NCI-H146 treated with DMSO at 0.1 percent for 48 hours (cell line): Measurements from ENCODE around the gene RBM26.
"Not testable (repeated sequence)": the region's sequence is repeated elsewhere in the genome, so short reads cannot be mapped to it uniquely, and the experiment has no call there.

Experiments used
- DNase-seq: peaks from one replicate; lab custom pipeline; 2025; ENCODE audit not compliant: unreplicated experiment; lab: John Stamatoyannopoulos, UW

RBM26 gene

DNA sequence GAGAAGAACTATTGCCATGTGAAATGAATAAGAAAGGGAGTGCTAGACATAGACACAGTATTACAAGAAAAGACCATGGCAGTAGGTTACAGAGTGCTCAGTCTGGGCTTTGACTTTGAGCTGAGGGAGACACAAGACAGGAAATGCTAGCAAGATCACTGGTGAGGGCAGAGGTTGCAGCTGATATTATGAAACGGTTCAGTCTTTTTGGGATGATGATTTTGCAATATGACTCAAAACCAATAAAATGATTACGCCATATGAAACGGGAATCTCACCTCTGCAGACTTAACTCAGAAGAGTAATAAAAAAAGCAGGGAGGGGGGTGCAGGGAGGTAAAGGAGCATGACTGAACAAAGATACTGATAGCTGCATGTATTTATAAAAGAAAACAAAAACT lies 123.1 kb downstream of the RBM26 start:
- no peak for DNase-seq

DNA sequence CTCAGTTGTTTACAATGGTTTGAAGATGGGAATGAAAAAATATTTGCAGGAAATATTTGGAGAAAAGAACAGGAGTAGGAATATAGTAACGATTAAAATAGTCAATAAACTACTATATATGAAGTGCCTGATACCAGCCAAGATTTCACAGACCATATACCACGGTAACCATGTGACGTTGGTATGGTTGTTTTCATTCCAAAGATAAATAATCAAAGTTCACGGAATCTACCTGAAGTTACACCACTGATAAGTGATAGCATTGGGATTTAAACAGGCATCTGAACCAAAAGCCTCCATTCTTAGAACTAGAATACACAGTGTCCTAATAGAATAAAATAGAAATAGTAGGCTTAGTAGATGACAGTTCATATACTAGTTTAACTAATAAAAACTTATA lies 123.5 kb downstream of the RBM26 start:
- DNase-seq = no peak

DNA sequence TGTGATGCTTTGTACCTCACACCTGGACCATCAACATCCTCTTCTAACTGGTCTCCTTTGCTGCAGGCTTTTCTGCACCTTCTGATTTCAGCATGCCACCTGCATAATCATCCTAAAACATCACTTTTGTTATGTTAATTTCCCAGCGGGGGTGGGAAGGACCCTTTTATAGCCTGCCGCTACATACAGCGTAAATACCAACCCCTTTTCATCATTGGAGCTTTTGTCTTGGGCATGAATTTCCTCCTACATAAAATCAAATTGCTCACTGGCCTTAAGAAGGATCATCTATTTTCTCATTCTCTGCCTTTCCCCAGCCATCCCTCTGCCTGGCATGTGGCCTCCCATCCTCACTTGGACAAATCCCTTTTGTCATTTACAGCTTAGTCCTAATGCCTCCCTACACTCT lies 124.7 kb downstream of the RBM26 start:
- peak; percentile 93 for DNase-seq

DNA sequence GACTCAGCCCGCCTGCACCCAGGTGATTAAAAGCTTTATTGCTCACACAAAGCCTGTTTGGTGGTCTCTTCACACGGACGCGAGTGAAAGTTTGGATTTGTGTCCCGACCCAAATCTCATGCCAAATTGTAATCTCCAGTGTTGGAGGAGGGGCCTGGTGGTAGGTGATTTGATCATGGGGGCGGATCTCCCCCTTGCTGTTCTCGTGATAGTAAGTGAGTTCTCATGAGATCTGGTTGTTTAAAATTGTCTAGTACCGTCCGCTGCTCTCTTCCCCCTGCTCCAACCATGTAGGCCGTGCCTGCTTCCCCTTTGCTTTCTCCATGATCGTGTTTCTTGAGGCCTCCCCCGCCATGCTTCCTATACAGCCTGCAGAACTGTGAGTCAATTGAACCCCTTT lies 126.3 kb downstream of the RBM26 start:
- DNase-seq = not testable (repeated sequence)

DNA sequence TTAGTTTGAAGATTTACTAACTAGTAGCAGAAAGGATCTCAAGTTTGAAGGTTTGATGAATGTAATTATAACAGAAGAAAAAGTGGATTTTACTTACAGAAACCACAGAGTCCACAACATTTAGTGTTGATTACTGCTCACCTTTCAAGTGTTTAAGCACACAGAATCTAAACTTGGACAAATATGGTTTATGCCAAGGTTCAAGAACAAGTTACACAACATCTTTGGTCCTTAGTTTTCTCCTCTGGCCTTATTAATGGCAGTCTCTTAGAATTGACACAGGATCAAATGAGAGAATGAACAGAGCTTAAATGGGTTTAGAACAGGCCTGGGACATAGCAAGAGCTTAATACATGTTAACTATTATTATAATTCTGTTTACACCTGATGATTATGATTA lies 133.0 kb downstream of the RBM26 start:
- no peak for DNase-seq

DNA sequence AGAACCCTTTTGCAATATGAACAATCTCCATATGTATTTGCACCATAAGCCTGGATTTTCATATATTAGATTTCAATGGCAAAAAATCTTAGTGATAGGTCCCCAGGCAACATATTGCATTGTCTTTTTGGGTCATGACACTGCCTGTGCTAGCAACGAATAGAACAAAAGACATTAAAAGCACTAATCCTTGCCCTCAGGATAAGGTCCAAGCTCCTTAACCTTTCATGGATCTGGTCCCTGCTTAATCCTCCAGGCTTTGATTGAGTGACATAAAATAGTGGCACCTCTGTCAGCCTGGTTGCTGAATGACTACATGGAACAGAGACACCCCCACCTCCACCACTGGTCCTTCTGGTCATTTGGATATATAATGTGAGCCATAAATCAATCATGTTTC lies 134.4 kb downstream of the RBM26 start:
- DNase-seq = no peak

DNA sequence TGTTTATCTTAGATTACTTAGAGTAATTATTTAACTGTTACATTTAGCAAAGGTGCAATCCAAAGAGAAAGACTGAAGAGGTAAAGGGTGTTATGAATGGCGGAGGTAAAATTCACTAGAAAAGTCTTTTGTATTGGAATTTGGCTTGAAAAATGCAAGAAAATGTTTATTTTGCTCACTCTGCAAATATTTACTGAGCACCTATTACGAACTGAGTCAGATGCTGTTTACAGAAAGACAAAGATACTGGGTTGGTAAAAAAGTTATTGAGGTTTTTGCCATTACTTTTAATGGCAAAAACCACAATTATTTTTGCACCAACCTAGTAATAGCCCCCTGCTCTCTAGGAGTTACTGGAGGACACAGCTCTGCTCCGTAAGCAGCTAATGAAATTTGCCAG lies 135.2 kb downstream of the RBM26 start:
- DNase-seq = no peak
